PC-3 (cell line): ENCODE measurements around the gene HSD17B14.

Experiments used
- CTCF ChIP-seq: fragments of 300-600 bp; sonication (generic); conservative IDR thresholded peaks from 2 replicates; pipeline ENCODE4 v1.5.1; 2017; ENCODE audit warnings: antibody characterized with exemption, low read depth, mild to moderate bottlenecking, low read length
- EZH2 ChIP-seq: fragments of 300-600 bp; sonication (generic); IDR thresholded peaks from one replicate; pipeline ENCODE4 v1.6.1; 2017; ENCODE audit warnings: antibody characterized with exemption, mild to moderate bottlenecking, low read length; ENCODE audit not compliant: unreplicated experiment
- EZH2phosphoT487 ChIP-seq: fragments of 300-600 bp; sonication (generic); IDR thresholded peaks from 2 replicates; pipeline ENCODE4 v1.6.1; 2018; ENCODE audit warnings: mild to moderate bottlenecking, antibody characterized with exemption, low read length, borderline replicate concordance

- TF ChIP-seq CTCF (no peak), EZH2 (no peak), EZH2phosphoT487 (no peak)
Observed at GRCh38 chr19:48878196-48879024, 42.1 kb upstream of the HSD17B14 start.
